HG02885 (cell line): ENCODE data around the gene CEP295NL.
"Not testable (repeated sequence)": the region's sequence is repeated elsewhere in the genome, so short reads cannot be mapped to it uniquely, and the experiment has no call there.

Experiments
- ATAC-seq: cut with Tn5 transposase; IDR thresholded peaks from one replicate; pipeline ENCODE4 v1.9.1; 2021; ENCODE audit warnings: mild to moderate bottlenecking; ENCODE audit not compliant: unreplicated experiment, poor library complexity

Gene CEP295NL

GRCh38 chr17:78908426-78908825, 5.4 kb upstream of the CEP295NL start:
- no peak for ATAC-seq

- no peak for ATAC-seq
These were observed 2.5 kb upstream of the CEP295NL start for GRCh38 chr17:78905541-78905940.

- no peak for ATAC-seq
These were observed 2.1 kb upstream of the CEP295NL start for GRCh38 chr17:78905116-78905515.

DNA sequence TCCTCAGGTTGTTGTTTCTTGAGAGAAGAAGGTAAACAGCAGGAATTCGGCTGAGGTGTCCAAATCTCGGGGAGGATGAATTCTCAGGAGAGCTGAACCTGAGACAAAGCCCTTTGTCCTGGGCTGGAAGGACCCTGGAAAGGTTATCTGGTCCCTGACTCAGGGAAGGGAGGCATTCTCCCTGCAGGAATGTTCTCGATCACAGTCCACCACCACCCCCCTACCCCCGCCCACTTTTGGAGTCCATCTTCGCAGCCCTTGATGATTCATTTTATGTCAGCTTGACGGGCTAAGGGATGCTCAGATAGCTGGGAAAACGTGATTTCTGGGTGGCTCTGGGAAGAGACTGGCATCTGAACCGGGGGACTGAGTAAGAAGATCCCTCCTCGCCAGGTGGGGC, 1.4 kb upstream of the CEP295NL start:
- no peak for ATAC-seq

DNA sequence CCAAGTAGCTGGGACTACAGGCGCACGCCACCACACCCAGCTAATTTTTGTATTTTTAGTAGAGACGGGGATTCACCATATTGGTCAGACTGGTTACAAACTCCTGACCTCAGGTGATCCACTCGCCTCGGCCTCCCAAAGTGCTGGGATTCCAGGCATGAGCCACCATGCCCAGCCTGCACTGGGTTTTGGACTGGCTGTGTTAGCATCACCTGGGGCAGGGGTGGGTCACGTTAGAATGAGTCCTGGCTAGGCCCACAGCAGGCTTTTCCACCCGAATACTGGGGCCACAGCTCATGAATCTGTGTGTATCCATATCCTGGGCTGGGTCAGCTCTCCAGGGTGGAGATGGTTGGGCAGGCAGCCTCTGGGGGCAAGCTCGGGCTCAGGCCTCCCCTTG, 770 bp downstream of the CEP295NL start:
- not testable (repeated sequence) for ATAC-seq

GRCh38 chr17:78901806-78902205, 1.2 kb downstream of the CEP295NL start:
- ATAC-seq: no peak

- ATAC-seq: no peak
These were observed 2.2 kb downstream of the CEP295NL start for GRCh38 chr17:78900816-78901215.

DNA sequence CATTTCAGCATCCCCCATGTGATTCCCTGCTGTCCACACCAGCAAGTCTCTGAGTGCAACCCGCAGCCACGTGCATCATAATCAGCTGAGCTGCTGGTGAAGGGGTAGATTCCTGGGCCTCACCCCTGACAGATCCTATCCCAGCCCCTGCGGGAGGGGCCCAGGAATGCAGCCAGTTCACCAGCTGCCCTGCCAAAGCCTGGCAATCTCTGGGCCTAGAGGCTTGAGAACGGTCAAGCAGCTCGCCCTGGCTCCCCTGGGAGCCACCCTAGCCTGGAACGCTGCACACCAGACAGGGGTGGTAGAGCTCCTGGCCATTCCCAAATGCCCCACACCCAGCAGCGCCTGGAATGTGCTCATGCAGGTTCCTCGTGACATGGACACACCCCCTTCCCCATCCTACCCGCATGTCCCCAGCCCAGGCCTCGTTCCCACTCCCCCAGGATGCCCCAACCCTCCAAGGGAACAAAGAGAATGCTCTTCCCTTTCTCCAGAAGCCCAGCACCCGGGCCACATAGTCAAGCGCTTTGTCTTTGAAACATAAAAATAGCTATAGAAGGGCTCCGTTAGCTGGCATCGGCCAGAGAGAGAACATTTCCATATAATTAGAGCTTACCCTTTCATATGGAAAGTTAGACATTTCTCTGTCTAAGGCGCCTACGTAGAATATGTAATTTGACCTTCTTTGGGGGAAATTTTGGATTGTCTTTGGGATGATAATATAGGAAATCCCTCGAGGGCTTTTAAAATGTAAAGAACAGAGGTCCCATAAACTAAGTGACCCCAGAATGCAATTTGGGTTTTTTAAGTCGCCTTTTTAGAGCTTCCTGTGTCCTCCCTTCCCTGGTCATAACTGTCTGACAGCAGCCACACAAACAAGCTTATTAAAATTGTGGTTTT, 3.4 kb downstream of the CEP295NL start:
- ATAC-seq: no peak

DNA sequence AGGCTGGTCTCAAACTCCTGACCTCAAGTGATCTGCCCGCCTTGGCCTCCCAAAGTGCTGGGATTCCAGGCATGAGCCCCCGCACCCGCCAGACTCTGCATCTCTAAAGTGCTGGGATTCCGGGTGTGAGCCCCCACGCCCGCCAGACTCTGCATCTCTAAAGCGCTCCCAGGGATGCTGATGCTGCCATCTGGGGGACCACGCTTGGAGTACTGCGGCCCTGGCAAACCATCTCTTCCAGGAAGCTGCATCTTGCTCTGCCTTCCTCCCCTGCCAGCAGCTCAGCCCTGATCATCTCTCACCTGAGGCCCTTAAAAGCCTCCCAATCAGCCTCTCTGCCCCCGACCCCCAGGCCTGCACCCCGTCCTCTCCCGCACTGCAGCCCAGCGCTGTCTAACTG, 4.1 kb downstream of the CEP295NL start:
- ATAC-seq: no peak

GRCh38 chr17:78898075-78898836, 4.7 kb downstream of the CEP295NL start:
- ATAC-seq: no peak

- ATAC-seq: no peak
These were observed 5.3 kb downstream of the CEP295NL start for GRCh38 chr17:78897664-78898047.

GRCh38 chr17:78896834-78897663, 6.0 kb downstream of the CEP295NL start:
- ATAC-seq: no peak

- ATAC-seq: no peak
These were observed 6.7 kb downstream of the CEP295NL start for GRCh38 chr17:78896091-78896833.

- no peak for ATAC-seq
These were observed 7.7 kb downstream of the CEP295NL start for GRCh38 chr17:78895322-78895721.

DNA sequence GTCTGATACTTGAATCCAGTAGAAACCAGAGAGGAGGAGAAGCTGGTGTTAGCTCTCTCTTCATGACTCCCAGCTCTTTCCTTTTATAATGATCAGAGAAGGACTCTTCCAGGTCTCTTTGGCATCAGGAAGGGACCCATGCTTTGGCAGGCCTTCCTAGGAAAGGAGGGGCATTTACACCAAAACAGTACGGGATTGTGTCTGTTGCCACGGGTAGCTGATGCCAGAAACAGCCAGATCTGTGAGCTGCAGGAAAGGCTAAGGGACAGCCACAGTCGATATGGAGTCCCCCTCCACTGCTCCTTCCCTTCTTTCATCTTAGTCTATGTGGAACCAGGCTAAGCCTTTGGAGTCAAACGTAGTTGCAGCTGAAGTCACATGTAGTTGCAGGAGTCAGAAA, 9.3 kb downstream of the CEP295NL start:
- no peak for ATAC-seq

GRCh38 chr17:78892936-78893379, 10.0 kb downstream of the CEP295NL start:
- no peak for ATAC-seq

GRCh38 chr17:78892520-78892919, 10.5 kb downstream of the CEP295NL start:
- no peak for ATAC-seq

- ATAC-seq: no peak
These were observed 10.9 kb downstream of the CEP295NL start for GRCh38 chr17:78892062-78892456.

- ATAC-seq: no peak
These were observed 11.5 kb downstream of the CEP295NL start for GRCh38 chr17:78891406-78892061.
